WI38 (cell line): ENCODE measurements around the gene APOM.

ENCODE experiments used
- H3K4me3 ChIP-seq: 2 replicates; pipeline ENCODE4 v1.5.1; 2011; ENCODE audit warnings: low read depth, mild to moderate bottlenecking, control low read depth, low read length
- TF ChIP-seq, protein P1 (sequence below): IDR thresholded peaks from 2 replicates; pipeline ENCODE4 v1.5.1; 2012; ENCODE audit warnings: low read depth, mild to moderate bottlenecking, control low read depth, low read length

APOM gene

DNA sequence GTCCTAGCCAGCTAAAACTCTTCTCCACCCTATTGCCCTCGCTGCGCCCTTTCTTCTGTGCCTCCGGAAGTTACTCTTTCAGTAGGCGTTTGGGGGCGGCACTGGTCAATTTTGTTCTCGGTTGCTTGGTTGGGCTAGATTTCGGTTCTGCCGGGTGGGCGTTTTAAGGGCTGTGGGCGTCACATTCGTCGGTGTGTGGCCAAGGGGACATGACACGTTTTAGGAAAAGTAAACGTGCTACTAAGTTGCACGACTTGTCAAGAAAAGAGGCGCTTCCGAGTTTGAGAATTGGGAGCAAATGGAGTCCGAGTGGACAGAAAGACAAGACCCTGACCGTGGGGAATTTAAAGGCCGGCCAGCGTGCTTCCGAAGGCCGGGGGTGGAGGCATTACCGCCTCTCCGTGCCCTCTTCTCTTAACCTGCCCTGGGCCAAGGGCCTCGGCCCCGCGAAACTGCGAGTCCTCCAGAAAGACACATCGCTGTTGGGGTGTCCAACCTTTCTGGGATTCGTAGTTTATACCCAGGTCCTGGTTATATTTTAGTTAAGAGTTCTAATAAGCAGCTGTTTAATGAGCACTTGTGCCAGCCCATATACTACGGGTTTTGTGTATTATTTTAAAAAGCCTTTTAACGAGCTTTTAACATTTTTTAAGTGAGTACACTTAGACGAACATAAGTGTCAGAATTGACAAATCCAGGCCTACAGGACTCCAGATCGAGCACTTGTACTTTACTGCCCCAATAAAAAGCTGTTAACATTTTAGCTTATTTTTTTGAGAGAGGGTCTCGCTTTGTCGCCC lies 2.6 kb upstream of the APOM start:
- H3K4me3 ChIP-seq: peak overlapping the region; percentile 80
- TF ChIP-seq, protein P1, sequence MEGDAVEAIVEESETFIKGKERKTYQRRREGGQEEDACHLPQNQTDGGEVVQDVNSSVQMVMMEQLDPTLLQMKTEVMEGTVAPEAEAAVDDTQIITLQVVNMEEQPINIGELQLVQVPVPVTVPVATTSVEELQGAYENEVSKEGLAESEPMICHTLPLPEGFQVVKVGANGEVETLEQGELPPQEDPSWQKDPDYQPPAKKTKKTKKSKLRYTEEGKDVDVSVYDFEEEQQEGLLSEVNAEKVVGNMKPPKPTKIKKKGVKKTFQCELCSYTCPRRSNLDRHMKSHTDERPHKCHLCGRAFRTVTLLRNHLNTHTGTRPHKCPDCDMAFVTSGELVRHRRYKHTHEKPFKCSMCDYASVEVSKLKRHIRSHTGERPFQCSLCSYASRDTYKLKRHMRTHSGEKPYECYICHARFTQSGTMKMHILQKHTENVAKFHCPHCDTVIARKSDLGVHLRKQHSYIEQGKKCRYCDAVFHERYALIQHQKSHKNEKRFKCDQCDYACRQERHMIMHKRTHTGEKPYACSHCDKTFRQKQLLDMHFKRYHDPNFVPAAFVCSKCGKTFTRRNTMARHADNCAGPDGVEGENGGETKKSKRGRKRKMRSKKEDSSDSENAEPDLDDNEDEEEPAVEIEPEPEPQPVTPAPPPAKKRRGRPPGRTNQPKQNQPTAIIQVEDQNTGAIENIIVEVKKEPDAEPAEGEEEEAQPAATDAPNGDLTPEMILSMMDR: no peak

DNA sequence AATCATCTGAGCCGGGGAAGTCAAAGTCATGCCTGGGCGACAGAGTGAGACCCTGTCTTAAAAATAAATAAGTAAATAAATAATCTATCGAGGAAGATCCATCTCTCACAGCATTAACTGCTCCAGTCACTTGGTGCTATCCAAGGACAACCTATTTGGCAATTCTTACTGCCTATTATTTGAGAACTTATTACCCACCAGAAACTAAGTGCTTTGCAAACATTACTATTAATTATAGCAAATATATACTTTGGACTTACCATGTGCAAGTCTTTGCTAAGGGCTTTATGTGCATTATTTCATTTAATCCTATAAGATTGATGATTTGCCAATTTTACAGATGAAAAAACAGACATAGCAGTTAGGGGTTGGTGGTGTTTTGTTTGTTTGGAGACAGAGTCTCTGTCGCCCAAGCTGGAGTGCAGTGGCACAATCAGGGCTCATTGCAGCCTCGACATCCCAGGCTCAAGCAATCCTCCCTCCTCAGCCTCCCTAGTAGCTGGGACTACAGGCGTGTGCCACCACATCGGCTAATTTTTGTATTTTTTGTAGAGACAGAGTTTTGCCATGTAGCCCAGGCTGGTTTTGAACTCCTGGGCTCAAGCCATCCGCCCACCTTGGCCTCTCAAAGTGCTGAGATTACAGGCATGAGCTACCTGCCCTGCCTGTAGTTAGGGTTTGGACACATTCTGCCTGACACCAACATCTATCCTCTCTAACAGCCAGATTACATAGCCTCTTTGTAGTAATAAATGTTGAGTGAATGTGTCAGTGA lies 933 bp upstream of the APOM start:
- TF ChIP-seq, protein P1: no peak

DNA sequence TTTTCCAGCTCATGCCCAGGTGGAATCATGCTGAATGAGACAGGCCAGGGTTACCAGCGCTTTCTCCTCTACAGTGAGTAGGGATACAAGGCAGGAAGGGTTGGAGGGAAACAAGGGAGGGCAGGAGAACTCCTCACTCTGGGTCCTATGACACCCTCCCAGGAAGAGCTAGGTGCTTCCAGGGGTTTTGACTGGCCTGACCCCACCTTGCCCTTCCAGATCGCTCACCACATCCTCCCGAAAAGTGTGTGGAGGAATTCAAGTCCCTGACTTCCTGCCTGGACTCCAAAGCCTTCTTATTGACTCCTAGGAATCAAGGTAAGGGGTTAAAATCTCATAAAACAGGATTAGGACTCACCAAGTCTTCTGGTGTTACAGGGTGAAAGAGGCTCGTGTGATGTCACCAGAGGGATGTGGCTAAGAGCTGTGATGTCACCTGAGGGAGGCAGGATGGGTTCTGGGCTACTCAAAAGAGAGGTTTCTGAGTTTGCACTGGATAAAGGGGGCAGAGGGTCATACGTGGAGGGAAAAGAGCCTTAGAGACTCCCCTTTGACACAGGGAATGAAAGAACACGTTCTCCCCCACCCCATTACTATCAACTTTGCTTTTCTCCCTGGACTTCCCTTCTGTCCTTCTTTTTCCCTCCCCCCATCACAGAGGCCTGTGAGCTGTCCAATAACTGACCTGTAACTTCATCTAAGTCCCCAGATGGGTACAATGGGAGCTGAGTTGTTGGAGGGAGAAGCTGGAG lies 1.9 kb downstream of the APOM start:
- TF ChIP-seq, protein P1: no peak
- no peak overlapping the region for H3K4me3 ChIP-seq

More for the DNA sequence above, 933 bp upstream of the APOM start:
- H3K4me3 ChIP-seq: no peak overlapping the region

DNA sequence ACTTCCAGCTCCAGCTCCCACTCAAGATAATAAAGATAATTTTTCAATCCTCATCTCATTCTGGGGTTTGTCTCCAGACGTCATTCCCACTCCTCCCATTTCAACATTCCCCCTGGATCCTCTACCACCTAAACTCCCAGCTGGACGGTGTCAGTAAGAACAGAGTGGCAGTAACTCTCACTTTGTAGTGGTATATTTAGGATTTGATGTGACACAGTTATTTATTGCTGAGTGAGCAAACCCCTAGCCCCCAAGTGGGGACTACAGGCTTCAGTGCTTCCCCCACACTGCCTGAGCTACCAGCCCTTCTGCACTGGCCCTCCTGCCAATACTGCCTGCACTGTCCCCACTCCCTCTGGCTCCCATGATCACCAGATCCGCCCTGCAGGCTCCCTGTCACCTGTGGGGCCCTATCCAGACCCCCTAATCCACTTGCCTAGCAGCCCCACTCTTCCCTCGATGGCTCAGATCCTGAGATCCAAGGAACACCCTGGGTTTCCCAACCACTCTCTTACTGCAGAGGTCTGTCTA lies 2.5 kb downstream of the APOM start:
- TF ChIP-seq, protein P1: no peak
- H3K4me3 ChIP-seq: no peak overlapping the region

DNA sequence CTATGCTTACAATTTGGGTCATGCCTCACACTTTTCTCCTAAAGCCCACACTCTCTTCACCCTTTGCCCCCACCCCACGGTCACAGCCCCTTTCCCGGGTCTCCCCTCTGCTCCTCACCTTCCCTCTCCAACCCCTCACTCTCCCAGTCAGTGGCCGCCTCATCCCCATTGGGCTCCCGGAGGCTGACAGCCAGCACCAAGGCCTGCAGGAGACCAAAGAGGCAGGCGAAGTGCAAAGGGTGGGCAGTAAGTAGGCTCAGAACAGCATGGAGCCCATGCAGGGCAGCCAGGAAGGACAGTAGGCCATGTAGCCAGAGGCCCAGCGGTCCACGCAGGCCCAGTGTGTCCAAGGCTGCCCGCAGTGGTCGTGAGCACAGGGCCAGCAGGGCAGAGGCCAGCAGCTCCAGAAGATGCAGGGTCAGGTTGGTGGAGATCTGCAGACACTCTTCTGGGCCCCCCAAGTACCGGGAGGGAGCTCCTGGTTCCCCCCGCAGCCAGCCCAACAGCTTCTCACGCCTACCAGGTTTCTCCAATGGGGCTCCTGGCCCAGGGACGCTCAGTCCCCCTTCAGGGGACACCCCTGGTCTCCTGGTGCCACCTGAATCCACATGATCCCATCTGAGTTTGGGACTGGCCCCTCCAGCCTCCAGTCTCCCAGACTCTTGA lies 3.4 kb downstream of the APOM start:
- H3K4me3 ChIP-seq: peak overlapping the region; percentile 93
- TF ChIP-seq, protein P1: no peak

DNA sequence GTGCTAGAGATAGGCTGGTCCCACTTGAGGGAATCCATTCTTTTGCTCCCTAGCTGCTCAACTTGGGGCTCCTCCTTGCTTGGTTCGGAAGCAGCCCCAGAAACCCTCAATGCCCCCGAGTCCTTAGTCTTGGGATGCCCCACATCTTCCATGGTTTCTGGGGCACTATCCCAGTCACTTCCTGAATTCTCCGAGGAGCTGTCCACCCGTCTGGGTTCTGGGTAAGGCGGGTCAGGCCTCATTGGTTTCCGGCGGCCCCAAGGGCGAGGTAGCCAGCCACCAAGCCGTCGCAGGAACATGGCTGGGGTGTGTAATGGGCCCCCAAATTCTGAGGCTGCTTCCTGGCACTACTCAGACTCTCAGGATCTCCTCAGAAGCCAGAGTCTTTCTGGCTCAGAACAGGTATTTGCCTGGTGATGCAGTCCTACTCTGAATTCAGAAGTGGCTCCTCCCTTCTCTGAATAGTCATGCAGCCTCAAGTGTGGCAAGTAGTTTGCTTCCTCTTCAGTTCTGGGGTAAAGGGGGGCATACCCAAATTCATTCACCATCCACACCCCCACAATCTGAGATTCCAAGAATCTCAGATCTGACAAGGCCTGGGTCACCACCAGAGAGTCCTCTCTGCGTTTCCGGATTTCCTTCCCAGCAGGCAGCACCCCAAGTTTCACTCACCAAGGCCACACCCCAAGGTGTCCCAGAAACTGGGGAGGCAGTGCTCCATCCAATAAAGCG lies 4.1 kb downstream of the APOM start:
- TF ChIP-seq, protein P1: no peak
- H3K4me3 ChIP-seq: peak overlapping the region; percentile 93
